IMR-90 (cell line): Measurements from ENCODE around the gene VPS26B. TPM values are rescaled to one million over a fixed set of nuclear protein-coding genes. Genes with fewer than 3 reads are reported as not detected.

Source experiments
- ATAC-seq: fragments of 200-7000 bp; cut with Tn5 transposase; 2 replicates; pipeline ENCODE4 v1.9.1; 2020; ENCODE audit warnings: low read depth, mild to moderate bottlenecking, moderate library complexity
- BruUV-seq: library from RNA; stranded (reverse); fragments of 400-500 nt; replicated peaks from 2 replicates; lab custom pipeline; 2021; lab: Mats Ljungman, UMichigan
- CTCF ChIA-PET: fragments of 300-600 bp; formaldehyde crosslinking; extraction: SDS; loops from one replicate; lab custom pipeline; 2021; ENCODE audit warnings: antibody characterized with exemption; lab: Yijun Ruan, JAX
- POLR2A ChIA-PET: fragments of 300-600 bp; sonication (Branson Sonifier 250); formaldehyde crosslinking; loops from one replicate; lab custom pipeline; 2022; ENCODE audit warnings: antibody characterized with exemption; ENCODE audit not compliant: unreplicated experiment; lab: Charles Lee
- DNase-seq: peaks from one replicate; pipeline ENCODE4 v3.0.0; 2013
- H2AFZ ChIP-seq: replicated peaks from 2 replicates; pipeline ENCODE3; 2013; ENCODE audit warnings: low read length, mild to moderate bottlenecking; ENCODE audit not compliant: poor library complexity
- H2AK5ac ChIP-seq: 2 replicates; pipeline ENCODE4 v1.6.1; 2013; ENCODE audit warnings: low read depth, low read length, inconsistent platforms
- H2AK9ac ChIP-seq: replicated peaks from 2 replicates; pipeline ENCODE3; 2013; ENCODE audit warnings: mild to moderate bottlenecking, low read depth, low read length, moderate library complexity; ENCODE audit not compliant: poor library complexity
- H2BK120ac ChIP-seq: 2 replicates; pipeline ENCODE4 v1.6.1; 2013; ENCODE audit warnings: low read depth, low read length, inconsistent platforms
- H2BK15ac ChIP-seq: 3 replicates; pipeline ENCODE4 v1.6.1; 2013; ENCODE audit warnings: low read depth, low read length, inconsistent platforms
- H2BK20ac ChIP-seq: 2 replicates; pipeline ENCODE4 v1.6.1; 2013; ENCODE audit warnings: low read depth, mild to moderate bottlenecking, inconsistent platforms, low read length, moderate library complexity
- H2BK5ac ChIP-seq: 2 replicates; pipeline ENCODE4 v1.6.1; 2013; ENCODE audit warnings: mild to moderate bottlenecking, low read depth, low read length, inconsistent platforms; ENCODE audit not compliant: poor library complexity, severe bottlenecking
- H3K14ac ChIP-seq: replicated peaks from 2 replicates; pipeline ENCODE4 v1.6.1; 2013; ENCODE audit warnings: low read depth, low read length, inconsistent platforms
- H3K18ac ChIP-seq: 2 replicates; pipeline ENCODE4 v1.6.1; 2013; ENCODE audit warnings: low read depth, low read length, control low read depth
- H3K23ac ChIP-seq: 2 replicates; pipeline ENCODE4 v1.6.1; 2013; ENCODE audit warnings: low read depth, low read length, inconsistent platforms
- H3K27ac ChIP-seq: 2 replicates; pipeline ENCODE4 v1.5.1; 2013; ENCODE audit warnings: mild to moderate bottlenecking, control low read depth, low read length; ENCODE audit not compliant: insufficient read depth
- H3K27me3 ChIP-seq: 2 replicates; pipeline ENCODE4 v1.6.1; 2013; ENCODE audit warnings: low read length; ENCODE audit not compliant: control insufficient read depth, insufficient read depth
- H3K36me3 ChIP-seq: 2 replicates; pipeline ENCODE4 v1.6.1; 2013; ENCODE audit warnings: low read length, mixed read lengths; ENCODE audit not compliant: control insufficient read depth, insufficient read depth
- H3K4ac ChIP-seq: 2 replicates; pipeline ENCODE4 v1.6.1; 2013; ENCODE audit warnings: low read depth, low read length, inconsistent platforms
- H3K4me1 ChIP-seq: 2 replicates; pipeline ENCODE4 v1.6.1; 2013; ENCODE audit warnings: low read length, mixed read lengths; ENCODE audit not compliant: control insufficient read depth, insufficient read depth
- H3K4me2 ChIP-seq: 2 replicates; pipeline ENCODE4 v1.6.1; 2013; ENCODE audit warnings: low read depth, mild to moderate bottlenecking, control low read depth, low read length, moderate library complexity
- H3K4me3 ChIP-seq: 2 replicates; pipeline ENCODE4 v1.5.1; 2013; ENCODE audit warnings: low read depth, mild to moderate bottlenecking, control low read depth, low read length, moderate library complexity; ENCODE audit not compliant: insufficient read depth
- H3K56ac ChIP-seq: 2 replicates; pipeline ENCODE4 v1.6.1; 2013; ENCODE audit warnings: low read length, inconsistent platforms; ENCODE audit not compliant: insufficient read depth; ENCODE audit errors: extremely low read depth
- H3K79me1 ChIP-seq, 2 experiments: 2 replicates each; pipeline ENCODE4 v1.6.1; 2013; ENCODE audit warnings: low read length in 2 of 2, inconsistent platforms in 1 of 2, low read depth in 1 of 2
- H3K9ac ChIP-seq: 2 replicates; pipeline ENCODE4 v1.6.1; 2013; ENCODE audit warnings: low read depth, low read length, control low read depth
- H3K9me1 ChIP-seq: 2 replicates; pipeline ENCODE4 v1.6.1; 2013; ENCODE audit warnings: low read length, inconsistent platforms; ENCODE audit not compliant: insufficient read depth
- H3K9me3 ChIP-seq: 2 replicates; pipeline ENCODE4 v1.6.1; 2013; ENCODE audit warnings: low read length; ENCODE audit not compliant: control insufficient read depth, insufficient read depth
- H4K20me1 ChIP-seq: 2 replicates; pipeline ENCODE4 v1.6.1; 2013; ENCODE audit warnings: low read length, inconsistent platforms; ENCODE audit not compliant: insufficient read depth
- H4K5ac ChIP-seq: 2 replicates; pipeline ENCODE4 v1.6.1; 2013; ENCODE audit warnings: mild to moderate bottlenecking, low read depth, low read length, control low read depth
- H4K8ac ChIP-seq, 2 experiments: 2 replicates each; pipeline ENCODE4 v1.6.1; 2013; ENCODE audit warnings: low read depth in 2 of 2, low read length in 2 of 2, control low read depth in 1 of 2, inconsistent platforms in 1 of 2
- H4K91ac ChIP-seq: 2 replicates; pipeline ENCODE4 v1.6.1; 2013; ENCODE audit warnings: low read depth, low read length, inconsistent platforms; ENCODE audit not compliant: insufficient read depth
- CEBPB ChIP-seq: IDR thresholded peaks from 2 replicates; pipeline ENCODE4 v1.6.1; 2012; ENCODE audit warnings: low read depth, low read length, improper control_type of control experiment
- CHD1 ChIP-seq: IDR thresholded peaks from 2 replicates; pipeline ENCODE4 v1.6.1; 2012; ENCODE audit warnings: low read depth, low read length, improper control_type of control experiment
- ELK1 ChIP-seq: fragments of 150-350 bp; IDR thresholded peaks from 2 replicates; pipeline ENCODE4 v1.6.1; 2016; ENCODE audit warnings: low read depth, mild to moderate bottlenecking, low read length, moderate library complexity, borderline replicate concordance
- MAZ ChIP-seq: IDR thresholded peaks from 2 replicates; pipeline ENCODE4 v1.6.1; 2012; ENCODE audit warnings: low read depth, mild to moderate bottlenecking, low read length, improper control_type of control experiment, moderate library complexity, borderline replicate concordance
- MXI1 ChIP-seq: IDR thresholded peaks from 2 replicates; pipeline ENCODE4 v1.6.1; 2012; ENCODE audit warnings: low read depth, mild to moderate bottlenecking, low read length, moderate library complexity, borderline replicate concordance
- NFE2L2 ChIP-seq: fragments of 150-350 bp; IDR thresholded peaks from 2 replicates; pipeline ENCODE4 v1.6.1; 2016; ENCODE audit warnings: low read depth, mild to moderate bottlenecking, low read length
- RAD21 ChIP-seq: IDR thresholded peaks from 2 replicates; pipeline ENCODE4 v1.6.1; 2012; ENCODE audit warnings: low read length, improper control_type of control experiment
- RCOR1 ChIP-seq: IDR thresholded peaks from 2 replicates; pipeline ENCODE4 v1.6.1; 2012; ENCODE audit warnings: mild to moderate bottlenecking, low read length, improper control_type of control experiment; ENCODE audit not compliant: insufficient replicate concordance
- RFX5 ChIP-seq: IDR thresholded peaks from 2 replicates; pipeline ENCODE4 v1.8.0; 2012; ENCODE audit warnings: low read depth, mild to moderate bottlenecking, low read length, moderate library complexity
- SMC3 ChIP-seq: fragments of 150-350 bp; IDR thresholded peaks from 2 replicates; pipeline ENCODE4 v1.6.1; 2016; ENCODE audit warnings: low read depth, mild to moderate bottlenecking, antibody characterized with exemption, low read length, moderate library complexity
- USF2 ChIP-seq: fragments of 150-350 bp; IDR thresholded peaks from 2 replicates; pipeline ENCODE4 v1.6.1; 2017; ENCODE audit warnings: mild to moderate bottlenecking, antibody characterized with exemption, low read length, low read depth
- WGBS, 2 experiments: methylation state at CpG; one replicate each; pipeline versions ENCODE4 v1.1.5 to v1.1.7; 2013; ENCODE audit warnings: missing lambda C conversion rate in 2 of 2; ENCODE audit not compliant: insufficient read length in 1 of 2; ENCODE audit errors: extremely low coverage in 2 of 2; 5-methylcytosine and 5-hydroxymethylcytosine counted together
- dilution Hi-C: fragments of 300-500 bp; cut with HindIII; formaldehyde crosslinking; loops from one replicate; pipeline ENCODE4 v1.14.3; 2018; ENCODE audit warnings: low sequenced_read_pairs; ENCODE audit not compliant: unreplicated experiment
- in situ Hi-C: fragments of 300-500 bp; cut with MboI; formaldehyde crosslinking; loops from 3 replicates; pipeline ENCODE4 v1.14.3; 2019; ENCODE audit warnings: low sequenced_read_pairs, inconsistent platforms, mixed read lengths
- intact Hi-C: fragments of 100-400 bp; cut with micrococcal nuclease; formaldehyde crosslinking; loops from 2 replicates; pipeline ENCODE4 v1.10.0; 2022
- polyA plus RNA-seq, 3 experiments: library from polyadenylated mRNA; depleted of rRNA; stranded (reverse); fragments of >200 nt; gene quantifications; 2 replicates each; pipeline ENCODE4 v1.2.3, GENCODE V29; 2012; ENCODE audit warnings: low replicate concordance in 1 of 3
- total RNA-seq: library from RNA; depleted of rRNA; stranded (reverse); fragments of >200 nt; gene quantifications from 2 replicates; pipeline ENCODE4 v1.2.3, GENCODE V29; 2012

The VPS26B gene
- total and polyA plus RNA-seq, 2 of the 4 experiments (the other 2 are of a cell fraction), result 41.6 to 51.1 TPM

- Histone ChIP-seq H3K14ac (no peak overlapping the region), H3K36me3 (peaks cover 27% of the 10 kb centered on the region), H2AFZ (no peak overlapping the region), H4K91ac (no peak overlapping the region), H3K4me2 (no peak overlapping the region), H4K5ac (no peak overlapping the region), H2BK5ac (no peak overlapping the region), H3K27me3 (peaks cover 4% of the 10 kb centered on the region; the same call in 1 of the 2 replicates), H4K8ac (no peak overlapping the region), H2BK15ac (no peak overlapping the region), H3K79me1 (no peaks in the 10 kb centered on the region), H2AK9ac (no peak overlapping the region), H3K4me1 (peaks cover 4% of the 10 kb centered on the region), H2BK120ac (no peak overlapping the region), H2AK5ac (no peak overlapping the region), H3K4ac (no peak overlapping the region), H3K4me3 (no peak overlapping the region), H3K27ac (no peak overlapping the region), H3K23ac (no peak overlapping the region), H3K56ac (no peak overlapping the region), H3K9ac (no peak overlapping the region), H4K20me1 (no peaks in the 10 kb centered on the region; the same call in 1 of the 2 replicates), H2BK20ac (no peak overlapping the region), H3K9me3 (no peaks in the 10 kb centered on the region), H3K9me1 (no peaks in the 10 kb centered on the region), H3K18ac (no peak overlapping the region)
- in situ Hi-C loops, result no loop called here
- intact Hi-C loops, result no loop called here
- ChIA-PET CTCF (no interaction called here), POLR2A (no interaction called here)
- dilution Hi-C loops, result no loop called here
- no TSS peak for BruUV-seq
- TF ChIP-seq MAZ, result no peak
- TF ChIP-seq CHD1, result no peak
- TF ChIP-seq RFX5, result no peak
- no peak for TF ChIP-seq RCOR1
- no peak for TF ChIP-seq RAD21
- no peak for TF ChIP-seq MXI1
- TF ChIP-seq USF2, result no peak
- no peak for TF ChIP-seq CEBPB
- no peak for TF ChIP-seq NFE2L2
- TF ChIP-seq SMC3, result no peak
- TF ChIP-seq ELK1, result no peak
- DNase-seq (no peak), ATAC-seq (no peak)
- 100% methylated on average over 2 of the region's 7 CpGs; no CpG with 5 or more reads in 1 of the 2 experiments for WGBS, 2 experiments
Observed at GRCh38 chr11:134264966-134265764, 40.7 kb downstream of the VPS26B start.
